Activated CD8-positive, alpha-beta memory T cell treated with anti-CD3 and anti-CD28 coated beads for 24 hours (primary cell): ENCODE results near the gene MED27.

Experiments
- DNase-seq: peaks from one replicate; pipeline ENCODE4 v3.0.0-alpha.2; 2020

Gene MED27

GRCh38 chr9:132040808-132041207 lies 38.9 kb downstream of the MED27 start:
- DNase-seq: no peak

DNA sequence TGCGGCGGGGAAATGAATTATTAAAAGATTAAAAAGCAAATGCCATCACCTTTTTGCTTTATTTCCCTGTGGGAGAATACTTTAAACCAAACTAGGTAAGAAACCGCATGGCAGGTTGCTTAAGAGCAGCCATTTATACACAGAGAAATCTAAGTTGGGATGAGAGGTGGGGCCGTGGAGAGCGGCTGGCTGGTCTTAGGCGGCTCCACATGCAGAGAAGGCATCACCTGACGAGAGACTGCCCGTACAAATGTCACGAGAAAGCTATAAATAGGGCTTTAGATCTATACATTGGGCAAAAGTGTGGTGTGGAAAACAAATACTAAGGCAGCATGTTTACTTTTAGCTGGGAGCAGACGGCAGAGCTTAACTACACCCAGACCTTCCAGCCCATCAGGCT lies 39.4 kb downstream of the MED27 start:
- DNase-seq: no peak

DNA sequence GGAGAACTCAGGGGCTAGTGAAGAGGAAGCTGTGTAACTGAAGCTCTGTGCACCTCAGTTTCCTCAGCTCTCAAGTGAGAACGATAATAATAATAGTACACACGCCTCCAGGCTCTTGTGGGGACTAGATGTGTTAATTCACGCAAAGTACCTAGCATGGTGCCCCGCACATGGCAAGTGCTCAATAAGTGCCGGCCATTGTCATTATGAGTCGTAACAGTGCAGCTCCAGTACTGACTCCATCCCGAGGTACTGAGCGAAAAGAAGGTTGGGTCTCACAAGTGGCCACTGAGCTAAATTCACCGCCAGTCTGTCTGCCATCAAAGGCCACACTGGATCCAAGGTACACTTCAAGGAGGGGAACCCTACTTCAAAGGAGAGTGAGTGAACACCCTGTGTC lies 40.4 kb downstream of the MED27 start:
- DNase-seq: no peak

GRCh38 chr9:132037458-132037857 lies 42.2 kb downstream of the MED27 start:
- DNase-seq: no peak

GRCh38 chr9:132036521-132036920 lies 43.1 kb downstream of the MED27 start:
- no peak for DNase-seq

DNA sequence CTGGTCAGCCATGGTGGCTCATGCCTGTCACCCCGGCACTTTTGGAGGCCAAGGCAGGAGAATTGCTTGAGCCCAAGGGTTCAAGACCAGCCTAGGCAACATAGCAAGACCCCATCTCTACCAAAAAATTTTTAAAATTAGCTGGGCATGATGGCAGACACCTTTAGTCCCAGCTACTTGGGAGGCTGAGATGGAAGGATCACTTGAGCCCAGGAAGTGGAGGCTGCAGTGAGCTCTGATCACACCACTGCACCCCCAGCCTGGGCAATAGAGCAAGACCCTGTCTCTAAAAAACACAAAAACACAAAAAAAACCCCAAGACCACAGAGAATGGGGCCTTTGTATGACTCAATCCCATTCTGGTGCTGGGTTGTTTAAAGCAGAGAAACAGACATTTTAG lies 44.0 kb downstream of the MED27 start:
- DNase-seq: no peak

- DNase-seq: no peak
Measured at GRCh38 chr9:132032238-132032950, 47.3 kb downstream of the MED27 start.

DNA sequence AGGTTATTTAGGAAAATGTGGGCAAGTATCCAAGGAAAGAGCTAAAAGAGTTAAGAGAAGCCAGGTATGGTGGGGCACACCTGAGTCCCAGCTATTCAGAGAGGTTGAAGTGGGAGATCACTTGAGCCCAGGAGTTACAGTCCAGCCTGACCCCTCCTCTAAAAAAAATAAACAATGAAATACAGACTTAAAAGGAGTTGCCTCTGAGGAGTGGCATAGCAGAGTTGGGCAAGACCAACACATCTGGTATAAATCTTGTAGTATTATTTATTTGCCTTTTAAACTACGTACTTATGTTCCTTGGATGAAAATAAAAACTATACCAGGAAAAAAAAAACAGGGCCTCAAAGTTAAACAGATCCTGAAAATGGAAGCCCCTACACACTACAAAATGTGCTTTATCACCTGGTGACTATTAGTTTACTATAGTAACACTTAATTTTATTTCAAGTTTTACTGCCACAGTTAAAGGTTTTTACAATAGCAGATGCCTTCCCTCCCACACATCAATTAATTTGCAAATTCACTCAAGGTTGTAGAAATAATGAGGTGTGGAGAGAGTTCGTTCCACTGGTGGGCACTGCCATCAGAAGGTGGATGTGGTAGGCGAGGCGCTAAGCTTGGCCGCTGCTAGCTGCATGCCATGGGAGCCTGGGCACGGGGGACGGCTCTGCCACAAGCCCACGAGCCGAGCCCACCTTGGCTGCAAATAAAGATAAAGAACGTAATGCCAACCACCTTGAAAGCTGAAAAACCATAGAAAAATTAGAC lies 48.0 kb downstream of the MED27 start:
- DNase-seq: no peak

GRCh38 chr9:132030626-132031325 lies 48.9 kb downstream of the MED27 start:
- no peak for DNase-seq

- no peak for DNase-seq
Measured at GRCh38 chr9:132027752-132028663, 51.7 kb downstream of the MED27 start.

GRCh38 chr9:132026932-132027585 lies 52.6 kb downstream of the MED27 start:
- no peak for DNase-seq

GRCh38 chr9:132025766-132026165 lies 53.9 kb downstream of the MED27 start:
- no peak for DNase-seq

DNA sequence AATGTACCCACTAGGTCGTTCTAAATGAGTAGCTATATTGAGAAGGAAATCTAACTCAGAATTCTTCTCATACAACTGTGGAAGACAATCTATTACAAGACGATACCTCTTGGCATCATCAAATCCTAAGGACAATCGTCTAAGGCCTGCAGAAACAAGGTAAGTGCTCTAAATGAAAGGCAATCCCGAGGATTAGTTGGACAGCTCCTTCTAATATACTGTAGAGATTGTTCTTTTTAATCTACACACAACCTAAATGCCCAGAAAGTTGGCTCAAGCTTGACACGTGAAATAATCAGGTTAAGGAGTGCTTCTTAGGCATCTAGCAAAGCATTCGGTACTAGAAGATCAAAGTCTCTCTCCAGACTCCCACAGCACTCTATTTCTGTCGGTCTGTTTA lies 55.1 kb downstream of the MED27 start:
- no peak for DNase-seq

DNA sequence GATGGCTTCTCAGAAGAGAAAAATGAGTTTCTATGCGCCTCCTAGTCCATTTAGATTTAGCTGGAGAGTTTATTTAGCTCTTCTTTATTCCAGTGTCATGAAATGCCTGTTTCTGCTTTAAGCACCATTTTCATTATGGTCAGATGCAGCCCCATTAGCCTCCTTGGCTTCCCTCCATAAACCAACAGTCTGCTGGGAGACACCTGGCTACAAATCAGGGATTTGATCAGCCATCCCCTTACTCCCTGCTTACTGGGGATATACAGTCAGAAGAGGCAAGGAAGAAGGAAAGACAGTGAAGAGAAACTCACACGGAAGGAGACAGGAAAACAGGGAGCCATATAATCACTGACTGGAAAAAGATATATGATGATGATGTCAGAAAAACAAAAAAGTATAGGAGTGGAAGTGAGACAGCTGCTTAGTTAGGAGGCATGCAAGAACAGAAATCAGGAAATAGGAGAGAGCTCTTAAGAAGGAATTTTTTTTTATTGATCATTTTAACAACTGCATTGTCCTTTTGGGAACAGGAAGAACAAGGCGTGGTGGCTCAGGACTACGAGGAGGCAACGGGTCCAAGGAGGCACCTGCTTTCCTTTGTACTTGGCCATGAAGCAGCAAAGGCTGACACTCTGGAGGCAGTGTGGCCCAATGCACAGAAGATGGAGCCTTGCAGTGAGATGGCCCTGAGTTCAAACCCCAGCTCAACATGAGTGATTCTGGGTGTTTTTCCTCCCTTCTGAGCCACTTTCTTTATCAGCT lies 56.1 kb downstream of the MED27 start:
- no peak for DNase-seq

- DNase-seq: no peak
Measured at GRCh38 chr9:132020820-132021510, 58.7 kb downstream of the MED27 start.

- DNase-seq: no peak
Measured at GRCh38 chr9:132020272-132020671, 59.4 kb downstream of the MED27 start.

GRCh38 chr9:132019702-132020101 lies 60.0 kb downstream of the MED27 start:
- no peak for DNase-seq

- DNase-seq: no peak
Measured at GRCh38 chr9:132018957-132019405, 60.7 kb downstream of the MED27 start.

GRCh38 chr9:132016456-132016855 lies 63.2 kb downstream of the MED27 start:
- DNase-seq: no peak

- DNase-seq: no peak
Measured at GRCh38 chr9:132015866-132016265, 63.8 kb downstream of the MED27 start.
